GM20431 (cell line): ENCODE measurements around the gene TDRD9.
"Not testable (repeated sequence)": the region's sequence is repeated elsewhere in the genome, so short reads cannot be mapped to it uniquely, and the experiment has no call there.

Experiments
- in situ Hi-C: fragments of 300-500 bp; cut with MseI, MboI; formaldehyde crosslinking; loops from one replicate; pipeline ENCODE4 v1.15.0; 2020; ENCODE audit warnings: low sequenced_read_pairs; ENCODE audit not compliant: unreplicated experiment

Gene TDRD9, protein sequence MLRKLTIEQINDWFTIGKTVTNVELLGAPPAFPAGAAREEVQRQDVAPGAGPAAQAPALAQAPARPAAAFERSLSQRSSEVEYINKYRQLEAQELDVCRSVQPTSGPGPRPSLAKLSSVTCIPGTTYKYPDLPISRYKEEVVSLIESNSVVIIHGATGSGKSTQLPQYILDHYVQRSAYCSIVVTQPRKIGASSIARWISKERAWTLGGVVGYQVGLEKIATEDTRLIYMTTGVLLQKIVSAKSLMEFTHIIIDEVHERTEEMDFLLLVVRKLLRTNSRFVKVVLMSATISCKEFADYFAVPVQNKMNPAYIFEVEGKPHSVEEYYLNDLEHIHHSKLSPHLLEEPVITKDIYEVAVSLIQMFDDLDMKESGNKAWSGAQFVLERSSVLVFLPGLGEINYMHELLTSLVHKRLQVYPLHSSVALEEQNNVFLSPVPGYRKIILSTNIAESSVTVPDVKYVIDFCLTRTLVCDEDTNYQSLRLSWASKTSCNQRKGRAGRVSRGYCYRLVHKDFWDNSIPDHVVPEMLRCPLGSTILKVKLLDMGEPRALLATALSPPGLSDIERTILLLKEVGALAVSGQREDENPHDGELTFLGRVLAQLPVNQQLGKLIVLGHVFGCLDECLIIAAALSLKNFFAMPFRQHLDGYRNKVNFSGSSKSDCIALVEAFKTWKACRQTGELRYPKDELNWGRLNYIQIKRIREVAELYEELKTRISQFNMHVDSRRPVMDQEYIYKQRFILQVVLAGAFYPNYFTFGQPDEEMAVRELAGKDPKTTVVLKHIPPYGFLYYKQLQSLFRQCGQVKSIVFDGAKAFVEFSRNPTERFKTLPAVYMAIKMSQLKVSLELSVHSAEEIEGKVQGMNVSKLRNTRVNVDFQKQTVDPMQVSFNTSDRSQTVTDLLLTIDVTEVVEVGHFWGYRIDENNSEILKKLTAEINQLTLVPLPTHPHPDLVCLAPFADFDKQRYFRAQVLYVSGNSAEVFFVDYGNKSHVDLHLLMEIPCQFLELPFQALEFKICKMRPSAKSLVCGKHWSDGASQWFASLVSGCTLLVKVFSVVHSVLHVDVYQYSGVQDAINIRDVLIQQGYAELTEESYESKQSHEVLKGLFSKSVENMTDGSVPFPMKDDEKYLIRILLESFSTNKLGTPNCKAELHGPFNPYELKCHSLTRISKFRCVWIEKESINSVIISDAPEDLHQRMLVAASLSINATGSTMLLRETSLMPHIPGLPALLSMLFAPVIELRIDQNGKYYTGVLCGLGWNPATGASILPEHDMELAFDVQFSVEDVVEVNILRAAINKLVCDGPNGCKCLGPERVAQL (N-terminal part only)

DNA sequence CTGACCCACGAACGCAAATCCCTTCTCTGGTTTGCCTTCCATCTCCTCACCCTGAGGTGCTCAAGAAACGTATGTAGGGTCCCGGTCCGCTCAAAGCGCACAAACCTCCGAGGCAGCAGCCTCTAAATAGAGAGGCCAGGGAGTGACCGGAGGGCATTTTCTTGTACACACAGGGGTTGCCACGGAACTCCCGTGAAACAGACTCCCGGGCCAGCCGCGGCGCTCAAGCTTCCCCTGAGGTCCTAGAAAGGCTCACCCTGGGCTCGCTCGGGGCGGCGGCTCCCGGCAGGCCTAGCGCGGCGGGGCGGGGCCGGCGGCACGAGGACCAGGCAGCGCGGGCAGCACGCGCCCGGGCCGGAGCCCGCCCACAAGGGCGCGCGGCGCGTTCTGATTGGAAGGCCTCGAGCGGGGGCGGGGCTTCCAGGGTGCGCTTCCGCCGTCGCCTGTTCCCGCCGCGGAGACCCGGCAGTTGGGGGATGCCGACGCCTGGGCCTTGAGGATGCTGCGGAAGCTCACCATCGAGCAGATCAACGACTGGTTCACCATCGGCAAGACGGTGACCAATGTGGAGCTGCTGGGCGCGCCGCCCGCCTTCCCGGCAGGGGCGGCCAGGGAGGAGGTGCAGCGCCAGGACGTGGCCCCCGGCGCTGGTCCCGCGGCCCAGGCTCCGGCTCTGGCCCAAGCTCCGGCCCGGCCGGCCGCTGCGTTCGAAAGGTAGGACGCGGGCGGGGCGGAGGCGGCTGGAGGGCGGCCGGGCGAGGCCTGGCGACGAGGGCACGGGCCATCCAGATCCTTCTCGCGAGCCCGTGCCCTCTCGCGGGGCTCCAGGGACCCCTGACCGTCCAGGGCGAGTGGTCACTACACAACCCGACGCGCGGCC is at the start of gene TDRD9:
Gene TDRD9 (plus strand): TSS at position 446 of the 880 bp plus-strand sequence. CDS start 54 bp downstream, at position 500.
- in situ Hi-C loops, result no loop called here

DNA sequence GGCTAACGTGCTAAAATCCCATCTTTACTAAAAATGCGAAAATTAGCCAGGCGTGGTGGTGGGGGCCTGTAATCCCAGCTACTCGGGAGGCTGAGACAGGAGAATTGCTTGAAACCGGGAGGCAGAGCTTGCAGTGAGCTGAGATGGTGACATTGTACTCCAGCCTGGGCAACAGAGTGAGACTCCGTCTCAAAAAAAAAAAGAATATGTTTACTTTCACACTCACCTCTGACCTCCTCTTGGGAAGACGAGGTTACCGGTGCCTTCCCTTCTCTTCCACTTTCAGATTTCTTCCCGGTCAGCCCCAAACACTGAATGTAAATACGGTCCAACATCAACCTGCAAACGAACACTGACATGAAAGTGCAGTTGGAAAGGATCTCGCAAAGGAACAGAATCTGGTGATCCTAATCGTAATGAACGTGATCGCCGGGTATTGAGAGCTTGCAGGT is 49.1 kb upstream of the TDRD9 start:
- in situ Hi-C loops, result no loop called here

DNA sequence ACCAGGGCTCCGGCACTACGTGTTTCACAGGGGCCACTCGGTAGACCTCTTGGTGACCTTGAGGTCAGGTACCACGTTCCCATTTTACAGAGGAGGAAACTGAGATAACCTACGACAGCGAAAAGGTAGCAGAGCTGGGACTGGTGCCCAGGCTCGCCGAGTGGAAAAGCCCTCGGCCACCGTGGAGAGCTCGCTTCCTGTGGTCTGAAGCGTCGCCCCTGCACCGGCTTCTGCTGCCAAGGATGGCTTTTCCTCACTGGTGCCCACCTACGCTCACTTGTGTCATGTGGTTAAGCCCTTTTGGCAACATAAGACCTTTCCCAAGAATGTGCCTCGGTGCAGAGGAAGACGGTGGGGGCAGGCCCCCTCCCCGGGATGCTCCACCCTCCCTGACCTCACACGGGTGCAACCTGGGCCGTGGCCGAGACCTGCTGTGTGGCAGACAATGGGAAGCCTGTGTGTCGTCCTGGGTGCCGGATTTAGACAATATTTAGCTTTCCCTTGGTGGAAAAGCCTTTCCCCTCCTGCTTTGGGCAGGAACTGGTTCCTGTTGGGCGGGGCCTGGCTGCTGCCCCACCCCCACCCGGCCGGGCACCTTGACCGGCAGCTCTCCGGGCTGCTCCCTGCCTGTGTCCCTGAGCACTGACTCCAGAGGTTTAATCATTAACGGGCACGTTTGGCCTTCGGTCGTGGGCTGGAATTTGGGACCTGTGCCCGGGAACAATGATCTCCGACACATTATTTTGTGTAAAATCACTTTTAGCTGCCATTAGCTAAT is 48.5 kb upstream of the TDRD9 start:
- in situ Hi-C loops, result no loop called here

DNA sequence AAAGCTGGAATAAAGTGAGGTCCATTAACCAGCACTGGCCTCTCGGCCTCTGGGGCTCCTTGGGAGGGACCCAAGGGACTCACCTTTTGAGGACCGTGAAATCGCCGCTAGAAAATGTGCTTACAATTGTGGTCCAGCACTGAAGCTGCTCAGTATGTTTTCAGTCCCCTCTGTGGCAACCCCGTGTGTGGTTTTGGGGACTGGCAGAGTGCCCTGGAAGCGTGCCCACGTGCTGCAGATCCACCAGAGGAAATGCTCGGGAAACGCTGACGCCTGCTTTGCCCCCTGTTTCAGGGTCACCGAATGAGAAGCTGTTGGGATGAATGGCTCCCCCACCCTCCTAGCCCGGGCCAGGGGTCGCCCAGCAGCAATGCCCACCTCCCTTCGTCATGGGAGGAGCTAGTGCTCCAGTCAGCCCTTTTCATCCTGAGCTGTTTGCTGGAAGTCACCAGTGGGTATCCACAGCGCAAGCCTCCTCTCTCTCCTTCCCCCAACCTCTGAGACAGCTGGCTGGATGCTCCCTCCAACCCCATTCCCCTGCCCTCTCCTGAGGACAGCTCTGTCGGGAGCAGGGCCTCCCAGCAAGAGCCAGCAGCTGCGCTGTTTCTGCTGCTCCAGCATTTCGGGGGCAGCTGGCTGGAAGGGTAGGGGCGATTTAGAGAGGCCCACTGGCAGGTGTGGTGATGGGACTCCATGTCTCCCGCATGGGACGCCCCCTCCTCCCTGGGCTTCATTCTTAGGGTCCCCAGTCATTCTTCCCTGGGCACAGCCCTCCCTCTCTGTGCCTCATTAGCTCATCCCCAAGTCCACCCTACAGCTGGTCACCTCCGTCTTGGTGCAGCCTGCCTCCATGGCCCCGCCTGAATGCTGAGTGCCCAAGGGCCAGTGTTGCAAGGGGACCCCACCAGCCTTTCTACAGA is 47.6 kb upstream of the TDRD9 start:
- in situ Hi-C loops, result no loop called here

DNA sequence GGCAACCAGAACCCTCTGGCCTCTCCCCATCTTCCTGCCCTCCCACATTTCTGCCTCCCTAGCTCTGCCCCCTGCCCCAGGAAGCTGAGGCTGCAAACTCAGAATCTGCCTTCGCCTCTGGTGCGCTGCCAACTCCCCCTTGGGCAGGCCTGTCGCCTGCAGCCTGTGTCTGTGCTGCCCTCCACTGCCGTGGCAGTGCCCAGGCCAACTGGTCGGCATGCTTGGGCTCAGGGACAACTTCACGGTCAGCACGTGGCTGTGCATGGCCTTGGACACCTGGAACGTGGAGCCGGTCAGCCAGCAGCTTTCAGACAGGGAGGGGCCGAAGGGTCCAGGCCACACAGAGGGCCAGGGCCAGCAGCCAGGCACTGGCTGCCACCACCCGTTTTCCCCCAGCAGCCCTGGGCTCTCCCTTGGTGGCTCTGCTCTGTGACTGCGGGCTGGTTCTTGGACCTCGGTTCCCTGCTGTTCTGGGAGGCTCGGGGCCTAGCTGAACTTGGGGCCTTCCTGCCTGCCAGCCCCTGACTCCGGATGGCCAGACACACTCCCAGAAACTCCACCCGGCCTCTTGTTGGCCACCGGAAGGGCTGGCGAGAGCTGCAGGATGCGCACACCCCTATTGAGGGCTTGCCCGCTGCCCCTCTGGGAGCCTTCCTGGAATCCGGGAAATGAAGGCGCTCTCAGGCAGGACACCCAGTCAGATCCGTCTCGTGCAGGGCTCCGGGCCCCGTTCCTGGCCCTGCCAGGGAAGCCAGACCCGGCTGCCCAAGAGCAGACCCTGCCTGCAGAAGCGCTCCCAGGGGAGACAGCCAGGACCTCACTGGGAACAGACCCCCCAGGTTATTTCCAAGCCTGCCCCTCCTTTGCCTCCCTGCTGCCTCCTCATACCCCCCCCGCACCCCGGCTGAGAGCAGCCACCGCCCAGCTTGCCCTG is 46.7 kb upstream of the TDRD9 start:
- in situ Hi-C loops, result no loop called here

DNA sequence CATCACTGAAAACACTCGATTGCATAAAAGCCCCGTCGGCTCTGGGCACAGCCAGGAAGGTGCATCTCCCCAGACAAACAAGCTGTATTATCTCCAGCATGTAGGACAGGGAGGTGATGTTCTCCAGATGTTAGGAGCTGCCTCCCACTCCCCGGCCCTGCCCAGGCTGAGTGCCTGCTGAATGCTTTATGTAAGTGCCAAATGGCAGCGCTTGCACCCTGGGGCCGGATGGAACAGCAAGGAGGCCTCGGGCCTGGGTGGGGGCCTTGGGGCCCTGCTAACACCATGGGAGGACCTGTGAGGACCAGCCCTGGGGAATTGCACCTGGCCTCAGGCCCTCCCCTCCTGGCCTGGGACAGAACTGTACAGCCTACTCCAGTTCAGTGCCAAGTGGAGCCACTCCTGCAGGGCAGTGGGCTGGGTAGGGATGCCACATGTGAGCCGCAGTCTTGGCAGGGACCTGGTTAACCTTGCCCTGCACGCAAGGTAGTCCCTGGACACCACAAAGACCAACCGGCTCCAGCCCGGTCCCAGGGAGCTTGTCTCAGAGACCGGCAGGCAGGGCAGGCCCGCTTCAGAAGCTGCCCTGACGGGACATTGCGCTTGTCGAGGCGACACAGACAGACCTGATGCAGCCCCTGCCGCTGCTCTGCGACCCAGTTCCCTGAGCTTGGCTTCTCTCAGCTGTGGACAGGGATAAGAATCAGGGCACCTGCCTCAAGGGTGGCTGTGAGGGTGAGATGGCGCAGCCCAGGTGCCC is 45.6 kb upstream of the TDRD9 start:
- in situ Hi-C loops, result no loop called here

DNA sequence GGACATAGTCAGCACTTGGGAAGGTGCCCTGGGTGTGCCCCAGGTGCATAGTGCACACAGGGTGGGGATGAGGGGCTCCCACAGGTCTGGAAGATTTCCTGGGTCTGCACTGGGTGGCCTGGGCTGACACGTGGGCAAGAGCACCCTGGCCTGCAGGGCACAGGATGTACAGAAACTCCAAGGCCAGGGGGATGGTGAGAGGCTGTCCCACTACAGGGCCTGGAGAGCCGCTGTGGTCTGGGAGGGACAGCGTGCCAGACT is 45.1 kb upstream of the TDRD9 start:
- in situ Hi-C loops, result no loop called here

DNA sequence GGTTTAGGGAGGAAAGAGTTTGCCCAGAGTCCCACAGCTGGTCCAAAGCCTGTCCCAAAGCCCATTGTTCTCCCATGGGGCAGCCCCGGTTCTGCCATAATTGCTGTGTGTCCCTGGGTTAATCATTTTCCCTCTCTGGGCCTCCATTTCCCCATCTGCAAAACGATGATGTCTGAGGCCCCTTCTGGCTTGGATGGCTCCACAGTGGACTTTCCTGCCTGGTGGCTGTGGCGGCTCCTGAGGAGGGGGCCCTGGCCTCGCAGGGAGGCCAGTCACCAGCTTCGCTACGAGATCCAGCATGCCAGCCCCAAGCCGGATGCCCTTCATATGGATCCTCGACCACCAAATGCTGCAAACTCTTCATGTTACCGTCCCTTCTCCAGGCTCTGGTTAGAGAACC is 43.4 kb upstream of the TDRD9 start:
- in situ Hi-C loops, result no loop called here

DNA sequence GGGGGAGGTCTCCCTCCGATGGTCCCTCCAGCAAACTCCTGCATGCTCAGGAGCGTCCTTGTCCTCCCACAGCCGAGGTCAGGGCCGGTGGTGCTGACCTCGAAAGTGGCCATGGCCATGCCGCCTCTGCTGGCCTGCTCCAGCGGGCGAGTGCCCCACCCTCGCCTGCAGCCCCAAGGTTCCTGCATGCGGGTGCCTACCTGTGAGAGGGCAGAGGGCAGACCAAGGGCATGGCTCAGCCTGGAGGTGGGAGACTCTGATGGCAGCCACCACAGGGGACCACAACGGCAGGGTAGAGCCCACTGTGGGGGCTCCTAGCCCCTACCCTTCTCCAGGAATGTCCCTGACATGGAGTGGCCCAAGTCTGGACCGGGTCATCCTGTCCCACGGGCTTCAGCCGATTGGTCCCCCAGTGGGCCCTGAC is 42.7 kb upstream of the TDRD9 start:
- in situ Hi-C loops, result no loop called here

DNA sequence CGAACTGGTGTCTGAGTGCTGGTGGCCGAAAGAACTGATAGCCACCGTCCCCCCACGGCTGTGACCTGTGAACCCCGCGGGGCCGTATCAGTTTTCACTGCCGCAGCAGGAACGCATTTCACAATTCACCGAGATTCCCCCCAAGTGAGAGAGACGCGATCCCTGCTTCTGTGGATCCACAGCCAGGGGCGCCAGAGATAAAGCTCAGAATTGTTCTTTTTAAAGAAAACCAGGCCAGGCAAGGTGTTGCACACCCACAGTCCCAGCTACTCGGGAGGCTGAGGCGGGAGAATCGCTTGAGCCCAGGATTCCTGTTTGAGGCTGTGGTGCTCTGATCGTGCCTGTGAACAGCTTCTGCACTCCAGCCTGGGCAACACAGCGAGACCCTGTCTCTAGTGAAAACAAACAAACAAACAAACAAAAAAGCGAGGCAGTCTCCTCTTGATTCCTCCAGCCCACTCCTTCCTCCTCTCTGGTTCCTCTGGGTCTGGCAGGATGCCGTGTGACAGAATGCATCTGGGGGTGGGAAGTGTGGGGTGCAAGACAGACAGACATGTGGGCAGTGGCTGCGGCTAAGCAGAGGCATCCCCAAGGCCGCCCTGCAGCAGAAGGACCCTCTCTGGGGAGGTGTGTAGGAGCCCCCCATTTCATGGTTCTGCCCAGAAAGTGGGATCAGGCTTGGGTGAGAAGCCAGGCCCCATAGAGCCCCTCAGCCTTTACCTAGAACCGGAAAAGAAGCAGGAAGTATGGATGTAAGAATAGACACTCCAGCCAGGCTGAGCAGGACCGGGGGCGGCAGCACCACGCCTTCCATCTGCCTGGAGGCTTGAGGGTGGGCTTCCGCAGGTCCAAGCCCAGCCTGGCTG is 41.7 kb upstream of the TDRD9 start:
- in situ Hi-C loops, result no loop called here

DNA sequence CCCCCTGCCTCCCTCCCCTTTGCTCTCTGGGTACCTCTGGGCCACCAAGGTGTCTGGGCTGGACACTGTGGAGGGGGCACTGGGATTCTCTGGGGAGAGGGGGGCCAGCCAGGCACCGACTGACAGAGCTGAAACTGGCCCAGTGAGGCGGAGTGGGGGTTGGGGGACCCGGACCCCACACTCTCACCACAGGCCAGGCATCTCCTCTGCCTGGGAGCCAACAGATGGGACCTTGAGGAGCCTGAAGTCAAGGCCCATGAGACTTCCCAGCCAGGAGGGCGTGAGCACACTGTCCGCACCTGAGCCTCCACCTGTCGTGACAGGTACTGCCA is 41.1 kb upstream of the TDRD9 start:
- in situ Hi-C loops, result no loop called here

DNA sequence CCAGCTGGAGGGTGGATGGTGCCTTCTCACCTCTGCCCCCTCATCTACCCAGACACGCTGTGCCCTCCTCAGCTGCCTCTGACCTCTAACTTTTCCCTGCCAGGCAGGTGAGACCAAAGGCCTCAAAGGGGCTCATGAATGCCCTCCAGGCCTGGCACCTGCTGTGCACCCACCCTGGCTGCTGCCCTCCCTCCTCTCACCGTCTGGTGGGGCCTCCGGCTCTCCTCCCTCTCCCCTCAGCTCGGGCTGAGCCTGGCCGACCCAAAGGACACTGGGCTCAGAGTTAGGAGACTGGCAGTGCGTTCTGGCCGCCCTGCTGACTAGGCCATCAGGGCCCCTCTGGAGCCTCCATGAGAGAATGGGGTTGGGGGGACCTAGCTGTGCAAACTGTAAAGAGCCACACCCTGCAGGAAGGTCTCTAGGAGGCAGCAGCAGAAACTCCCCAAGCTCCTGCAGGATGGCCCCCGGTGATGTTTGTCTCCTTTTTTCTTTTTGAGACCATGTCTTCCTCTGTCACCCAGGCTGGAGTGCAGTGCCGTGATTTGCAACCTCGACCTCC is 40.6 kb upstream of the TDRD9 start:
- in situ Hi-C loops, result no loop called here

DNA sequence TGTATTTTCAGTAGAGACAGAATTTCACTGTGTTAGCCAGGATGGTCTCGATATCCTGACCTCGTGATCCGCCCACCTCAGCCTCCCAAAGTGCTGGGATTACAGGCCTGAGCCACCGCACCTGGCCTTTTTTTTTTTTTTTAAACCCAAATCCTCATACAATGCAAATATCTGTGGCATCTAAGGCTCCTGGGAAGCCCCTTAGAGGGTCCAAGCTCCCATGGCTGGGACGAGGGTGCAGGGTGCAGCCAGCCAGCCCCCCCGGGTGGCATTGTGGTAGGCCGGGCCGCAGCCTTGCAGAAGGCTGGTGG is 39.3 kb upstream of the TDRD9 start:
- in situ Hi-C loops, result not testable (repeated sequence)

DNA sequence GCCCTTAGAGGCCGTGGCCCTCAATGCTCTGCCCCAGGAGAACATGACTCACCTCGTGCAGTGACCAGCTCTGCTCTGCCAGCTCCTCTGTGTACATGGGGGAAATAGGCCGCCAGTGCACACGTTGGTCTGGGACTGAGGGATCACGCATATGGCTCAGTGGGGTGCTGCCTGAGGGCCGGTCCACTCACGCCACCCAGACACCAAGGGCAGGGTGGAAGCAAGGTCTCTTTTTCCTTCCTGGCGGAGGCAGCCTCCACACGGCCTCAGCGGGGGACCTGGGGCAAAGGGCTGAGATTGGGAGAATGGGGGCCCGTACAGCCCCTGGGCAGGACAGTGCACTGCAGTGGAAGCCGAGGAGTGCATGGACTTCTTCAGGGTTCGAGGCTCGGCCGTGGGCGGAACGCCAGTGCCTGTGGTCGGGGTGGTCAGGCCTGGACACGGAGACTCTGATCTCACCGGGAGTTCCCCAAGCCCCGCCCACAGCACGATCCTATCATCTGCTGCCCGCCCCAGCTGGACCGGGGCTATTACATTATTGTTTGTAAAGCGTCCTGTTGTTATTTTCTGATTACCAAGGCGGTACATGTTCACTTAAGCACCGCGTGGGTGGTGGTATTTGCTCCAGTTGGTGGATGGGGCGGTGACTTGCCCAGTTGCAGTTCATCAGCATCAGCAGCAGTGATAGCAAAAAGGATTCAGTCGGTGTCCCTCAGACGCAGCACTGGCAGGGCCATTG is 38.8 kb upstream of the TDRD9 start:
- in situ Hi-C loops, result loop anchor here (10.0 kb wide), 1 partner anchor 85 kb away; no protein-coding TSS in a partner anchor
